Cerebellar cortex (tissue), 1 donor: ENCODE measurements around the gene SEC22B.
"Not testable (repeated sequence)": the region's sequence is repeated elsewhere in the genome, so short reads cannot be mapped to it uniquely, and the experiment has no call there.

Experiments
- DNase-seq: peaks from one replicate; pipeline ENCODE4 v3.0.0-alpha.2; 2015; ENCODE audit warnings: low spot score

Gene SEC22B

DNA sequence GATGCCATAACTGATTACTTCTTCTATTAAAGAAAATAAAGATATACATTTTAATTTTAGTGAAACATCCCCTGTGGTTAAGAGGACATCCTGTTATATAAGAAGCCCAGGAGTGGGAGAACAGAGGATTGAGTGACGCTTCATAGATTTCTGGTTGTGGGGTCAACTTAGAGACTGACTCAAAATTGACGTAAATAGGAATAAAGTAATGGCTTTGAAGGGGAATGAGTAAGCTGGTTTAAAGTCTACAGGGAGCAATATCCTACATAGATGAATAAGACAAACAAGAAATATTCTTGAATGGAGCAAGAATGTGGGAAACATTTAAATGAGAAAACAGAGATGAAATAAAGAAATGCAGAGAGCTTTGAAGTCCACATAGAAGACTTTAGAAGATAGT is 60.2 kb downstream of the SEC22B start:
- not testable (repeated sequence) for DNase-seq

GRCh38 chr1:120113134-120113533 is 63.2 kb downstream of the SEC22B start:
- not testable (repeated sequence) for DNase-seq

DNA sequence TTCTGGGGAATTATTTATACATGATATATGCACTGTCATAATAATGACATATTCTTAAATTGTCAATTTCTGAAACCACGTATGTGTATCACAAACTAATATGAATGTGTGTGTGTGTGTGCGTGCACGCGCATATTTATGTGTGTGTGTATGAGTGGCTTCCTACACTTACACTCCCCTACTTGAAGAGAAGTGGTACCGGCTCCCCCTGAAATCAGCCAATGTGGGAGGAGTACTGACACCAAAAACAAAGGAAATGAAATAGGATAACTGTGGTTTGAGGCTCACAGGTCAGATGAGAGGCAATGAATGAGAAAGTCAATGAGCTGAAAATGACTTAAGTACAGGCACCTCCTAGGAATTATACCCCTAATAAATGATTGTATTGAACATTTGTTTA is 64.1 kb downstream of the SEC22B start:
- DNase-seq, result not testable (repeated sequence)

DNA sequence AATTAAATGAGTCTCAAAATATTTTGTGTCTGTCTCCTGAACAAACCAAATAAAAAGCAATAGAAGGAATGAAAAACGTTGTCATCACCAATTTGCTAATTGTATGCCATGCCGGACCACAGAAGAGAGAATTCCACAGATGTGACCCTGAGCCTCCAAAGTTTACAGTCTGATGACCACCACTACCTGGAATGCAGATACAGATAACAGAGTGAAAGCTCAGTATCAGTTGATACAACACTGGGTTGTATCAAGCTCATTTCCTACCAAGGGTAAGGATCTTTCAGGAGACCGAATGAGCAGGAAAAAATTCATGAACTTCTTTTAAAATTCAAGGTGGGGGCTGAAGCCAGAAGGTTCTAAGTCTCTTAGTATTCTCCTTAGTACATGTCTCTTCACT is 64.5 kb downstream of the SEC22B start:
- not testable (repeated sequence) for DNase-seq

DNA sequence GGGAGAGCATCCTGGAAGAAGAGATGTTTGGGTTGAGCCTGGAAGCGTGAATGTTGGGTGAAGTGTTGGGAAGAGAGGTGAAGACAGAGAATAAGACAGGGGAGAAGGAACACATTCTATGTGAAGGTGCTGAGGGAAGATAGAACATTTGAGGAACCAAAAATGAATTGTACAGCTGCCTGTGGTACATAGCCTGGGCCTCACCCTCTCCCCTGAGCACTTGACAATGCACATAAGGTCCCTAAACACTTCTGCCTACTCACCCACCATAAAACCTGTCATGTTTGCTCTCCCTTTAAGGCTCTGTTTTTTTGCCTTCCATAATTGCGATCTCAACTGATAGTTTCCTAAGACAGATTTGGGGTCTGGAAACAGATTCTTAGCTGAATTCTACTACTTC is 65.3 kb downstream of the SEC22B start:
- DNase-seq, result not testable (repeated sequence)

GRCh38 chr1:120109656-120110055 is 66.7 kb downstream of the SEC22B start:
- not testable (repeated sequence) for DNase-seq

DNA sequence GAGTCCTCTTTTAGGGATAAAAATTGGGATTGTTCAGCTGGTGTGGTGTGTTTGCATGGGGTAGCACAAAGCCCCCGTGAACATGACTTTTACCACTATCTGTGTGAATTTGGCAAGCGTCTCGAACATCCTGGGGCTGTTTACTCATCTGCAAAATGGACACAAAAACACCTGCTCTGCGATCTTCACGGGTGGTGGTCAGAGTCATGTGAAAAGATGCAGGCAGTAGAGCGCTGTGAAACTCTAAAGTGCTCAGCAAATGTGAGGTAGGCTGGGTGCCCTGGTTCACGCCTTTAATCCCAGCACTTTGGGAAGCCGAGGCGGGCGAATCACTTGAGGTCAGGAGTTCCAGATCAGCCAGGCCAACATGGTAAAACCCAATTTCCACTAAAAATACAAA is 67.1 kb downstream of the SEC22B start:
- DNase-seq, result not testable (repeated sequence)

- not testable (repeated sequence) for DNase-seq
Observed at GRCh38 chr1:120105288-120105687, 71.0 kb downstream of the SEC22B start.

DNA sequence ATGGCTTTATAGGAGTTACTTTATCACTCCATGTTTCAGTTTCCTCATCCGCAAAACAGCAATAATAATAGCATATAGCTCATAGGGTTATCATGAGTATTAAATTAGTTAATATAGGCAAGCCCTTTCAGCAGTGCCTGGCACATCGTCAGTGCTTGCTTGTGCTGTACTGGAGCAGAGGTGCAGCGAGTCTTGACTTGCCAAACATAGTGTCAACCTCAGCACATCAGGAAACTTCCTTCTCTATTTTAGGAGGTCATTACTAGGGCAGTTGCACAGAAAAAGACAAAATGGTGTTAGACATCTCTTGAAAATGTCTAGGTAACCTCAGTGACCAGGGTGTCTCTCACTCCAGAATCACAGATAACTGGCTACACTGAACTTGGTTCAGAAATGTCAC is 72.6 kb downstream of the SEC22B start:
- not testable (repeated sequence) for DNase-seq

GRCh38 chr1:120101593-120101992 is 74.7 kb downstream of the SEC22B start:
- not testable (repeated sequence) for DNase-seq
